Transverse colon (tissue), 3 donors: ENCODE data around the gene SOS1.

Source experiments
- POLR2A ChIP-seq: fragments of 450-650 bp; IDR thresholded peaks from one replicate; pipeline ENCODE4 v1.6.1; 2016; ENCODE audit warnings: antibody characterized with exemption, mild to moderate bottlenecking, moderate library complexity
- TF ChIP-seq, protein P1 (sequence below), 5 experiments: fragments of 200-600 bp in 3 of 5; fragments of 450-650 bp in 2 of 5; sonication (generic) in 3 of 5; IDR thresholded peaks; 1 replicate in 2 of 5; 2 replicates in 3 of 5; pipeline ENCODE4 v1.5.1; 2016 to 2017; ENCODE audit warnings: antibody characterized with exemption in 5 of 5, inconsistent platforms in 3 of 5, mild to moderate bottlenecking in 2 of 5, moderate library complexity in 1 of 5

GRCh38 chr2:38971377-38971776 is 149.5 kb downstream of the SOS1 start:
- TF ChIP-seq, protein P1, sequence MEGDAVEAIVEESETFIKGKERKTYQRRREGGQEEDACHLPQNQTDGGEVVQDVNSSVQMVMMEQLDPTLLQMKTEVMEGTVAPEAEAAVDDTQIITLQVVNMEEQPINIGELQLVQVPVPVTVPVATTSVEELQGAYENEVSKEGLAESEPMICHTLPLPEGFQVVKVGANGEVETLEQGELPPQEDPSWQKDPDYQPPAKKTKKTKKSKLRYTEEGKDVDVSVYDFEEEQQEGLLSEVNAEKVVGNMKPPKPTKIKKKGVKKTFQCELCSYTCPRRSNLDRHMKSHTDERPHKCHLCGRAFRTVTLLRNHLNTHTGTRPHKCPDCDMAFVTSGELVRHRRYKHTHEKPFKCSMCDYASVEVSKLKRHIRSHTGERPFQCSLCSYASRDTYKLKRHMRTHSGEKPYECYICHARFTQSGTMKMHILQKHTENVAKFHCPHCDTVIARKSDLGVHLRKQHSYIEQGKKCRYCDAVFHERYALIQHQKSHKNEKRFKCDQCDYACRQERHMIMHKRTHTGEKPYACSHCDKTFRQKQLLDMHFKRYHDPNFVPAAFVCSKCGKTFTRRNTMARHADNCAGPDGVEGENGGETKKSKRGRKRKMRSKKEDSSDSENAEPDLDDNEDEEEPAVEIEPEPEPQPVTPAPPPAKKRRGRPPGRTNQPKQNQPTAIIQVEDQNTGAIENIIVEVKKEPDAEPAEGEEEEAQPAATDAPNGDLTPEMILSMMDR (IDR thresholded peaks at IDR 0.05): no peak
- no peak for TF ChIP-seq POLR2A
